GM18508 (cell line): ENCODE data around the gene SLC29A1.

Source experiments
- ATAC-seq: cut with Tn5 transposase; IDR thresholded peaks from one replicate; pipeline ENCODE4 v1.9.1; 2021; ENCODE audit warnings: moderate number of reproducible peaks; ENCODE audit not compliant: insufficient read depth, unreplicated experiment

Gene SLC29A1

DNA sequence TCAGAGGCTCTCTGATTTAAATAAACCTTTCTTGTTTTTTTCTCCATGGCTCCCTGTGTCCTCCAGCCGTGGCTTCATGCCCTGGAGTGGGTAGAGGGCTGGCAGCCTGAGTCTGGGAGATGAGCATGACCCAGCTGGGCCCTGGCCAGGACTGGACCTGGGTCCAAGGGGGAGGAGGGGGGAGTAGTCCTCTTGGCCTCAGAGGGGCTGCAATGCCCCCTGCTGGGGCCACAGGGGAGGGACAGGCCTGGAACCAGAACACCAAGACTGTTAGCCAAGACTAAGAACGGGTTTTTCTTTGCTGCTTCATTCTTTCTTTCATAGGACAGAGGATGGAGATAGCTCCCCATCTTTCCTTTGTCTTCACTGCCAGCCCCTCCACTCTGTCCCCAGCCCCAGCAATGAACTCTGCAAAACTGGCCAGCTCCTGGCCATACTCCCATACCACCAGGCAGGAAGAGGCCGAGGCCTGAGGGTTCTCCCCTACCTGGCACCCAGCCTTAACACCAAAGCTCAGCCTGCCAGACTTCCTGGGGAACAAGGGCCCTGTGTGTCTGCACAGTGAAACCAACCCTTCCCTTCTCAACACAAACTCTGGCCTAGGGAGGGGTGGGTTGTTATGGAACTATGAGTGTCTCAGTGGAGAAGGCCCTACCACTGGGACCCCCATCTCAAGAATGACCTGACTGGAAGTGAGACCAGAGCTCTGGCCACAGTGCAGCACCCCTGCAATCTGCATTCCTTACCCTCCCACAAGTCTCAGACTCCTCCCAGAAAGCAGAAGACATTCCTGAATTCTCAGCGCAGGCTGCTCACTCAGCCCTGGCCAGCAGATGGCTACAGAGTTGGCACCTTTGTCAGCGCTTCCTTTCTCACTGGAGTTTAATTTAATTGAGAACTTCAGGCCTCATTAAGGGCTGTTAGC is 11.0 kb downstream of the SLC29A1 start:
- no peak for ATAC-seq

GRCh38 chr6:44235269-44235668 is 11.9 kb downstream of the SLC29A1 start:
- ATAC-seq, result no peak

- ATAC-seq, result no peak
Observed at GRCh38 chr6:44235891-44236516, 12.6 kb downstream of the SLC29A1 start.

DNA sequence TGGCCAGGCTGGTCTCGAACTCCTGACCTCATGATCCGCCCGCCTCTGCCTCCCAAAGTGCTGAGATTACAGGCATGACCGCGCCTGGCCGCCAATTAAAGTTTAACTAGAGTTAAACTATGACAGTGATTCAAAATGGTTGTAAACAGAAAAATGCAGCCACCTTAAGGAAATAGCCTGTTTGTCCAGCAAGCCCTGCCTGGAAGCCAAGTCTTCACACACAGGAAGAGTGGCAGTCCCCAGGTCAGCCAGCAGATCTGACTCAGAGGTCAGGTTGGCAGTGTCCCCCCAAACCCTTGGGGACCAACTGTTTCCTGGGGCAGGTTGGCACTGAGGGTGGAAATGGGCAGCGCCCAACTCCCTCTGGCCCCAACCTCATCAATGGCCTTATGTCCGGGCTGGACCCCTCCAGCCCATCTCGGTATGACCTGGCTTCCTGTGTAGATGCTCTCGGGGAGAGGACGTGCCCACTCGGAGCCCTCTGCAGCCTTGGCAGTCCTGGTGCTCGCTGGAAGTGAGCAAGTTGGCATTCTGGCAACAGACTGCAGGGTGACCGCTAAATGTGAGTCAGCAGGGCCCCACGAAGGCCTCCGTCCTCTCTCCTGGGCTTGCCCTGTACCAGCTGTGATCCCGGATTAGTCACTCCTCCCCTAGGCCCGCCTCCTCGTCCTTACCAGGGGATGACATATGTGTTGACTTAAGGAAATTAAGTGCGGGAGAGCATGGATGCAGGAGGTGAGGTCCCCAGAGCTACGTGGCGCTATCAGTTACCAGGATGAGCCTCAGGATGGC is 13.8 kb downstream of the SLC29A1 start:
- ATAC-seq, result no peak

DNA sequence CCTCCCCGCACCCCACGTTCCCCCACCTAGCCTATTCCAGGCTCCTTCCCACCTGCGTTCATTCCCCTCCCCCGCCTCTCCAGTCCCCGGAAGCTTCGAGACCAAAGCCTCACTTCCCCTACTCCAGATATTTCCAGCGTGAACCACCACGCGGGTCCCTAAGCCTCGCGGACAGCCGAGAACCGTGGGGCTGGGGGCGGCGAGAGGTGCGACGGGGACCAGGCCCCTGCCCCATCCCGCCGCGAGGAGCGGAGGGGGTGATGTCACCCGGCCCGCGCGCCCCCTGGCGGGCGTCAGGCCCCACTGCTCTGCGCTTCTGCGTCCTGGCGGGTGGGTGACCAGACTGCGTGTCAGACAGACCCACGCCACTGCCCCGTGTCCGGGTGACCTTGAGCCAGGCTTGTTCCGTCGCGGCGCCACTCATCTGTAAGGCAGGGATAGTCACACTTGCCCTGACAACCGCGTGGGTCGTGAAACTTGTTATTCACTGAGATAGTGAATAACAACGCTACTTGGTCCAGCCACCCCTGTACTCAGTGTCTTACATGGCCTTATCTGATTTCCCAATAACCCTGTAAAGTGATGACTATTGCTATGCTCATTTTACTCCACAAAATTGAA is 14.5 kb downstream of the SLC29A1 start:
- no peak for ATAC-seq

DNA sequence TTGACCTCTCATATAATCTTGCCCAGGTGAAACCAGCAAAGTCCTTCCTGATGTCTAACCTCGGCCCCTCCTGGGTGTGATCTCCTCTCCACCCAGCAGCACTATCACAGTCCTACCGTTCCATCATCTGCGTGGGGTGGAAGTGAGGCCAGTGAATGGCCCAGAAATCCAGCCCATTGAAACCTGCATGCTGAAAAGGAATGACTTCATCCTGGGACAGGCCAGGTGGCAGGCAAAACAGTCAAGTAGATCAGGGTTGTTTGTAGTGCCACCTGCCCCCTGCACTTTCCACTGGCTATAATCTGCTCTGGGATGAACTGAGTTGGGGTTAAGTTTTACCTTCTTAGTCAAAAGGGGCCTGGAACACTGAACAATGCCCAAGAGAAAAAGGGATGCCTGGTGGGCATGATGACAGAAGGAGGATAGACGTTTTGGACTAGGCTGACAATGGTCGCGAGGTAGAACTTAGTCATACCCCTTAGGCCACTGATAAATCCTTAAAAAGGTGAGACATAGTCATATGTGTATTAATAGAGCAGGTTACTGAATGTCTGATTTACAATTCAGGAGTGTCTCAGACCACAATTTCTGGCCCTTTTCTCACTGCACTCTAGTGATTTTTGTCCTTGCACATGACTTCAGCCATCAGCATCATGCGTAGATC is 15.4 kb downstream of the SLC29A1 start:
- no peak for ATAC-seq

GRCh38 chr6:44243345-44243744 is 19.9 kb downstream of the SLC29A1 start:
- ATAC-seq, result no peak

GRCh38 chr6:44245391-44245911 is 22.1 kb downstream of the SLC29A1 start:
- no peak for ATAC-seq

- ATAC-seq, result peak; percentile 30
Observed at GRCh38 chr6:44245912-44246662, 22.7 kb downstream of the SLC29A1 start.

DNA sequence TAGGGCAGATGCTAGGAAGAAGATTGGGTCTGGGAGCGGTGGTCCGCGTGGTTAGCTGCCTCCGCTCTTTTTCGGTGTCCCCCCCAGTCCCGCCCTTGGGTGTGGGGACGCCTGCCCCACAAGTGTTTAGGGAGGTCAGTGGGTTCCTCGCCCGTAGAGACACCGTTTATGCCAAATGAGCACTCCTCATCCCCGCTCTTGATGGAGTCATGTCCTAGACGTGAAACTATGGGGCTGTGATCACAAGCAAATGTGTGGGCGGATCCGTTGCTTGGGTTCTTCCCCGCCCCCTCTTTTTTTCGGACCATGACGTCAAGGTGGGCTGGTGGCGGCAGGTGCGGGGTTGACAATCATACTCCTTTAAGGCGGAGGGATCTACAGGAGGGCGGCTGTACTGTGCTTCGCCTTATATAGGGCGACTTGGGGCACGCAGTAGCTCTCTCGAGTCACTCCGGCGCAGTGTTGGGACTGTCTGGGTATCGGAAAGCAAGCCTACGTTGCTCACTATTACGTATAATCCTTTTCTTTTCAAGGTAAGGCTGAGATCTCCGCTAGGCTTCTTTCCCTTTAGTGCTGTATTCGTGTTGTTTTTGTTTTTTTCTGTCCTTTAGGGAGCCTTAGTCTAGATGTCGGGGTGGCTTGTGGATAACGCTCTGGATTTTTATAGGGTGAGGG is 23.4 kb downstream of the SLC29A1 start, which contains the start of gene HSP90AB1:
Gene HSP90AB1 (plus strand): TSS at position 439 of the 675 bp plus-strand sequence. CDS start 1,529 bp downstream, outside the sequence.
- ATAC-seq, result peak; percentile 73

GRCh38 chr6:44247338-44248302 is 24.2 kb downstream of the SLC29A1 start:
- ATAC-seq, result no peak

DNA sequence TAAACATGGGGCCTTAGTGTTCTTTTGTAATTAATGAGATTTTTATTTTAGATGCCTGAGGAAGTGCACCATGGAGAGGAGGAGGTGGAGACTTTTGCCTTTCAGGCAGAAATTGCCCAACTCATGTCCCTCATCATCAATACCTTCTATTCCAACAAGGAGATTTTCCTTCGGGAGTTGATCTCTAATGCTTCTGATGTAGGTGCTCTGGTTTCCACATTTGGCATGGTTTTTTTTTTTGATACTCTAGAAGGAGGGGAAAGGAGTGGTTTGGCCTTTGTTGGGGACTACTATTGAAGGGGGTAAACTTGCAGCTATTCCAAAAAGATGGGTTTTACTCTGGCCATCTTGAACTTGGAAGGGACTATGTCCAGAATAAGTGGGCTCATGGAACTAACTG is 25.2 kb downstream of the SLC29A1 start:
- ATAC-seq, result no peak

GRCh38 chr6:44249082-44249748 is 25.8 kb downstream of the SLC29A1 start:
- no peak for ATAC-seq

DNA sequence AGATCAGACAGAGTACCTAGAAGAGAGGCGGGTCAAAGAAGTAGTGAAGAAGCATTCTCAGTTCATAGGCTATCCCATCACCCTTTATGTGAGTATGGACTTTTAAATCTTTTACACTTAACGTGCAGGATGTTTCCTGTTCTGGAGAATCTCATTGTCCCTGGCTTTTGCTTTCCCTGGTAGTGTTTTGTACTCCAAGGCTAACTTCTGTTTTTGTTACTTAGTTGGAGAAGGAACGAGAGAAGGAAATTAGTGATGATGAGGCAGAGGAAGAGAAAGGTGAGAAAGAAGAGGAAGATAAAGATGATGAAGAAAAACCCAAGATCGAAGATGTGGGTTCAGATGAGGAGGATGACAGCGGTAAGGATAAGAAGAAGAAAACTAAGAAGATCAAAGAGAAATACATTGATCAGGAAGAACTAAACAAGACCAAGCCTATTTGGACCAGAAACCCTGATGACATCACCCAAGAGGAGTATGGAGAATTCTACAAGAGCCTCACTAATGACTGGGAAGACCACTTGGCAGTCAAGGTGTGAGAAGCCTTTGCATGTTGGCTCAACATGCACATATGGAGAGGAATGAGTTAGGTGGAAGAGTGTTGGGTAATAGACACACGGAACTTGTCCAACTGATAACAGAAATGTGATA is 26.8 kb downstream of the SLC29A1 start:
- no peak for ATAC-seq

GRCh38 chr6:44250718-44251123 is 27.3 kb downstream of the SLC29A1 start:
- ATAC-seq, result no peak
